Panc1 (cell line): ENCODE data around the gene SRSF4. TPM values are rescaled to one million over a fixed set of nuclear protein-coding genes. Genes with fewer than 3 reads are reported as not detected.

Experiments
- ATAC-seq: fragments of 200-7000 bp; cut with Tn5 transposase; 2 replicates; pipeline ENCODE4 v1.9.1; 2020; ENCODE audit warnings: mild to moderate bottlenecking, moderate library complexity
- BruUV-seq: library from RNA; stranded (reverse); fragments of 400-500 nt; replicated peaks from 2 replicates; lab custom pipeline; 2021; lab: Mats Ljungman, UMichigan
- CTCF ChIA-PET: fragments of 300-600 bp; sonication (Branson Sonifier 250); formaldehyde crosslinking; loops from one replicate; lab custom pipeline; 2022; ENCODE audit warnings: antibody characterized with exemption; lab: Charles Lee
- POLR2A ChIA-PET: fragments of 300-600 bp; sonication (Branson Sonifier 250); formaldehyde crosslinking; loops from one replicate; lab custom pipeline; 2022; ENCODE audit warnings: antibody characterized with exemption; lab: Charles Lee
- DNase-seq: peaks from one replicate; pipeline ENCODE4 v3.0.0-alpha.2; 2010; ENCODE audit warnings: low read depth, low spot score
- H3K27ac ChIP-seq: 2 replicates; pipeline ENCODE4 v1.5.1; 2011; ENCODE audit warnings: mild to moderate bottlenecking, low read length, inconsistent platforms
- H3K27me3 ChIP-seq: fragments of 200-500 bp; sonication (Bioruptor generic); 2 replicates; pipeline ENCODE4 v1.6.0; 2014; ENCODE audit warnings: low read length, inconsistent platforms; ENCODE audit not compliant: control insufficient read depth, insufficient read depth
- H3K36me3 ChIP-seq: fragments of 200-500 bp; sonication (Bioruptor generic); 2 replicates; pipeline ENCODE4 v1.5.1; 2014; ENCODE audit warnings: inconsistent platforms, mild to moderate bottlenecking, low read length, moderate library complexity; ENCODE audit not compliant: control insufficient read depth, insufficient read depth
- H3K4me1 ChIP-seq: 2 replicates; pipeline ENCODE4 v1.5.1; 2011; ENCODE audit warnings: inconsistent platforms, mild to moderate bottlenecking, low read length, moderate library complexity; ENCODE audit not compliant: control insufficient read depth, insufficient read depth
- H3K4me3 ChIP-seq, 2 experiments: 2 replicates each; pipeline ENCODE4 v1.5.1; 2011 to 2012; ENCODE audit warnings: low read depth in 2 of 2, low read length in 2 of 2, mild to moderate bottlenecking in 2 of 2, inconsistent platforms in 1 of 2, moderate library complexity in 1 of 2
- H3K9me3 ChIP-seq: fragments of 200-500 bp; sonication (Bioruptor generic); 2 replicates; pipeline ENCODE4 v1.5.1; 2014; ENCODE audit warnings: low read depth, mild to moderate bottlenecking, inconsistent platforms, low read length, moderate library complexity; ENCODE audit not compliant: control insufficient read depth, insufficient read depth
- POLR2AphosphoS5 ChIP-seq: IDR thresholded peaks from 2 replicates; pipeline ENCODE4 v1.6.1; 2012; ENCODE audit warnings: mild to moderate bottlenecking, low read depth, low read length, moderate library complexity
- SIN3A ChIP-seq: IDR thresholded peaks from 2 replicates; pipeline ENCODE4 v1.6.1; 2012; ENCODE audit warnings: low read depth, mild to moderate bottlenecking, low read length, moderate library complexity, borderline replicate concordance; ENCODE audit not compliant: insufficient read depth
- TCF7L2 ChIP-seq: IDR thresholded peaks from 2 replicates; pipeline ENCODE4 v1.6.1; 2011; ENCODE audit warnings: mild to moderate bottlenecking, low read depth, low read length, inconsistent platforms
- in situ Hi-C: cut with HindIII; loops from 2 replicates; pipeline ENCODE4 v1.10.0; 2016; ENCODE audit warnings: low sequenced_read_pairs, low pct_unique_long_range_greater_than_20kb
- intact Hi-C: fragments of 100-400 bp; cut with micrococcal nuclease; formaldehyde crosslinking; loops from one replicate; pipeline ENCODE4 v1.10.0; 2022; ENCODE audit not compliant: unreplicated experiment
- total RNA-seq: library from RNA; stranded (reverse); gene quantifications from one replicate; pipeline ENCODE4 v1.2.1, GENCODE V29; 2021; ENCODE audit not compliant: unreplicated experiment
- TF ChIP-seq, protein P1 (sequence below), 2 experiments: IDR thresholded peaks; 2 replicates each; pipeline ENCODE4 v1.6.1; 2011 to 2012; ENCODE audit warnings: low read depth in 2 of 2, control low read depth in 1 of 2, low read length in 1 of 2, mild to moderate bottlenecking in 1 of 2, moderate library complexity in 1 of 2; ENCODE audit not compliant: insufficient read depth in 1 of 2
- TF ChIP-seq, protein P2 (sequence below): fragments of 450-650 bp; IDR thresholded peaks from 2 replicates; pipeline ENCODE4 v1.5.1; 2017; ENCODE audit warnings: mild to moderate bottlenecking

SRSF4 gene
- total RNA-seq, 1 experiment from 2014 or later, result 77.5 TPM

DNA sequence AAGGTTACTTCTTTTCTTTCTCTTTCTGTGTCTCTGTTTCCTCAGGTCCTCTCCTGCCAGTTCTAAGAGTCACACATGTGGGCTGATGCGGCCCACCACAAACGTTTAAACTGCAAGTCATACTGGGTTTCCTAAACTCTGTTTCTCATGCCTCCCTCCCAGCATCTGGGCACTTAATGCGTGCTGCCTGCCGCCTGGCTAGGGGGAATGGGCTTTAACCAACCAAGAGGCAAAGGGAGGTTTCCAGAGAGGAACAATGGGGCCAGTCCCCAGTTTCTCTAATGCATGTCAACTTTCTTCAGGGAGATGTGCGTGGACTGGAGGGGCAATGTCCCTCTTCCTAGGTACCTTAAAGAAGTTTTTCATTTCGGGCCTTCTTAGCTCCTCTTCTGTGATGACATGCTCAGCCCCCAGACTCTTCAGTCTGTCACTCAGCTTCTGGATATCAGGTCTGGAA lies 19.9 kb upstream of the SRSF4 start:
- H3K27ac ChIP-seq, result no peak overlapping the region
- DNase-seq, result no peak
- BruUV-seq, result no TSS peak
- H3K4me1 ChIP-seq, result peaks cover 8% of the 10 kb centered on the region
- no peak for ATAC-seq
- TF ChIP-seq, protein P1, sequence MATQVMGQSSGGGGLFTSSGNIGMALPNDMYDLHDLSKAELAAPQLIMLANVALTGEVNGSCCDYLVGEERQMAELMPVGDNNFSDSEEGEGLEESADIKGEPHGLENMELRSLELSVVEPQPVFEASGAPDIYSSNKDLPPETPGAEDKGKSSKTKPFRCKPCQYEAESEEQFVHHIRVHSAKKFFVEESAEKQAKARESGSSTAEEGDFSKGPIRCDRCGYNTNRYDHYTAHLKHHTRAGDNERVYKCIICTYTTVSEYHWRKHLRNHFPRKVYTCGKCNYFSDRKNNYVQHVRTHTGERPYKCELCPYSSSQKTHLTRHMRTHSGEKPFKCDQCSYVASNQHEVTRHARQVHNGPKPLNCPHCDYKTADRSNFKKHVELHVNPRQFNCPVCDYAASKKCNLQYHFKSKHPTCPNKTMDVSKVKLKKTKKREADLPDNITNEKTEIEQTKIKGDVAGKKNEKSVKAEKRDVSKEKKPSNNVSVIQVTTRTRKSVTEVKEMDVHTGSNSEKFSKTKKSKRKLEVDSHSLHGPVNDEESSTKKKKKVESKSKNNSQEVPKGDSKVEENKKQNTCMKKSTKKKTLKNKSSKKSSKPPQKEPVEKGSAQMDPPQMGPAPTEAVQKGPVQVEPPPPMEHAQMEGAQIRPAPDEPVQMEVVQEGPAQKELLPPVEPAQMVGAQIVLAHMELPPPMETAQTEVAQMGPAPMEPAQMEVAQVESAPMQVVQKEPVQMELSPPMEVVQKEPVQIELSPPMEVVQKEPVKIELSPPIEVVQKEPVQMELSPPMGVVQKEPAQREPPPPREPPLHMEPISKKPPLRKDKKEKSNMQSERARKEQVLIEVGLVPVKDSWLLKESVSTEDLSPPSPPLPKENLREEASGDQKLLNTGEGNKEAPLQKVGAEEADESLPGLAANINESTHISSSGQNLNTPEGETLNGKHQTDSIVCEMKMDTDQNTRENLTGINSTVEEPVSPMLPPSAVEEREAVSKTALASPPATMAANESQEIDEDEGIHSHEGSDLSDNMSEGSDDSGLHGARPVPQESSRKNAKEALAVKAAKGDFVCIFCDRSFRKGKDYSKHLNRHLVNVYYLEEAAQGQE (IDR thresholded peaks at IDR 0.05; ENCODE audit: insufficient read depth in 1 of 2, low read depth in 2 of 2, low read length in 1 of 2), result no peak
- TF ChIP-seq, protein P2, sequence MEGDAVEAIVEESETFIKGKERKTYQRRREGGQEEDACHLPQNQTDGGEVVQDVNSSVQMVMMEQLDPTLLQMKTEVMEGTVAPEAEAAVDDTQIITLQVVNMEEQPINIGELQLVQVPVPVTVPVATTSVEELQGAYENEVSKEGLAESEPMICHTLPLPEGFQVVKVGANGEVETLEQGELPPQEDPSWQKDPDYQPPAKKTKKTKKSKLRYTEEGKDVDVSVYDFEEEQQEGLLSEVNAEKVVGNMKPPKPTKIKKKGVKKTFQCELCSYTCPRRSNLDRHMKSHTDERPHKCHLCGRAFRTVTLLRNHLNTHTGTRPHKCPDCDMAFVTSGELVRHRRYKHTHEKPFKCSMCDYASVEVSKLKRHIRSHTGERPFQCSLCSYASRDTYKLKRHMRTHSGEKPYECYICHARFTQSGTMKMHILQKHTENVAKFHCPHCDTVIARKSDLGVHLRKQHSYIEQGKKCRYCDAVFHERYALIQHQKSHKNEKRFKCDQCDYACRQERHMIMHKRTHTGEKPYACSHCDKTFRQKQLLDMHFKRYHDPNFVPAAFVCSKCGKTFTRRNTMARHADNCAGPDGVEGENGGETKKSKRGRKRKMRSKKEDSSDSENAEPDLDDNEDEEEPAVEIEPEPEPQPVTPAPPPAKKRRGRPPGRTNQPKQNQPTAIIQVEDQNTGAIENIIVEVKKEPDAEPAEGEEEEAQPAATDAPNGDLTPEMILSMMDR, result no peak
- no peak for TF ChIP-seq POLR2AphosphoS5
- no peaks in the 10 kb centered on the region for H3K9me3 ChIP-seq
- ChIA-PET CTCF (interaction anchor here (0.9 to 2.0 kb wide), 2 partner anchors 19 to 167 kb away, joined by 6 to 9 read pairs; partner anchors contain the start of gene SRSF4), POLR2A (no interaction called here)
- peaks cover 3% of the 10 kb centered on the region for H3K36me3 ChIP-seq
- H3K27me3 ChIP-seq, result no peaks in the 10 kb centered on the region
- intact Hi-C loops, result loop anchor here (5.0 kb wide), 1 partner anchor 319 kb away; no protein-coding TSS in a partner anchor
- in situ Hi-C loops, result no loop called here
- H3K4me3 ChIP-seq, result no peak overlapping the region

DNA sequence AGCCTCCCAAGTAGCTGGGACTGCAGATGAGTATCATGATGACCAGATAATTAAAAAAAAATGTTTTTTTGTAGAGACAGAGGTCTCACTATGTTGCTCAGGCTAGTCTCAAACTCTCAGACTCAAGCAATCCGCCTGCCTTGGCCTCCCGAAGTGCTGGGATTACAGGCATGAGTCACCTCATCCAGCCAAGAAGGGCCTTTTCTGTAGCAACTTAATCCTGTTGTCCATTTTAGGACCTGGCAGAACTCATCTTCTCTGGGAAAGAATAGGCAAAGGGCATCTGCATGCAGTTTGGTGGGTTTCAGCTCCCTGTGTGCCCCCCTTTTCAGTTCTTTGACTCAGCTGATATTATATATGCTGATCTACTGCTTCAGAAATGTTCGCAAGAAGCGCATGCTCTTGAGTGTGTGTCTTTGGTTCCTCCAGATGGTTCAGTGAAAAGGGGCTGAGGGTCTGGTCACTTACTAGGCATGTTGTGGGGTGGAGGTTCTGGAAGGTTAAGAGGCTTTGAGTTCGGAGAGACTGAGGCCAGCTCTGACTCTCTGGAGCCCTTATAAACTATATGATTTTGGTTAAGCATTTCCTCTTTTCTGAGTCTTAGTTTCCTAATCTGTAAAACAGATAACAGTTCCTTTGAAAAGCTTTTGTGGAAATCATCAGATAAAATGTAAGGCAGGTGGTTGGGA lies 19.4 kb upstream of the SRSF4 start:
- no TSS peak for BruUV-seq

More for the DNA sequence above, 19.4 kb upstream of the SRSF4 start:
- DNase-seq, result no peak
- CTCF ChIA-PET, result interaction anchor here (2.0 kb wide), 1 partner anchor 19 kb away, joined by 6 read pairs; the partner anchor contains the start of gene SRSF4
- in situ Hi-C loops (no loop called here), intact Hi-C loops (loop anchor here (5.0 kb wide), 1 partner anchor 319 kb away; no protein-coding TSS in a partner anchor)
- ATAC-seq, result no peak
- Histone ChIP-seq H3K4me3 (no peak overlapping the region), H3K36me3 (peaks cover 3% of the 10 kb centered on the region), H3K4me1 (peaks cover 8% of the 10 kb centered on the region), H3K27ac (no peak overlapping the region), H3K9me3 (no peaks in the 10 kb centered on the region), H3K27me3 (no peaks in the 10 kb centered on the region)
- POLR2A ChIA-PET, result no interaction called here
- TF ChIP-seq TCF7L2 (no peak), SIN3A (no peak), POLR2AphosphoS5 (no peak)
- TF ChIP-seq, protein P1 (IDR thresholded peaks at IDR 0.05; ENCODE audit: insufficient read depth in 1 of 2, low read depth in 2 of 2, low read length in 1 of 2), result no peak
- TF ChIP-seq, protein P2, result no peak
